Neural crest cell (in vitro differentiated cells): Measurements from ENCODE around the gene DHX58. TPM values are rescaled to one million over a fixed set of nuclear protein-coding genes. Genes with fewer than 3 reads are reported as not detected.
A peak's percentile ranks its signal among the peaks of the same experiment; 100 is the strongest.

ENCODE experiments used
- DNase-seq: peaks from one replicate; pipeline ENCODE4 v3.0.0; 2021; ENCODE audit warnings: low read depth, mixed read lengths, low spot score
- H3K27ac Mint-ChIP-seq: one replicate; pipeline ENCODE4 v1.8.0; 2021; ENCODE audit warnings: mild to moderate bottlenecking, mixed read lengths; ENCODE audit not compliant: unreplicated experiment
- H3K27me3 Mint-ChIP-seq: 2 replicates; pipeline ENCODE4 v1.8.0; 2021; ENCODE audit warnings: low read depth, mild to moderate bottlenecking, mixed read lengths
- H3K36me3 Mint-ChIP-seq: 2 replicates; pipeline ENCODE4 v1.8.0; 2021; ENCODE audit warnings: low read depth, mild to moderate bottlenecking, mixed read lengths
- H3K4me1 Mint-ChIP-seq: 2 replicates; pipeline ENCODE4 v1.8.0; 2021; ENCODE audit warnings: mixed read lengths
- H3K4me3 Mint-ChIP-seq: one replicate; pipeline ENCODE4 v1.8.0; 2021; ENCODE audit warnings: mild to moderate bottlenecking, mixed read lengths
- H3K9me3 Mint-ChIP-seq: 2 replicates; pipeline ENCODE4 v1.8.0; 2021; ENCODE audit warnings: mixed read lengths
- CTCF ChIP-seq: fragments of 200-600 bp; sonication (generic); conservative IDR thresholded peaks from 2 replicates; pipeline ENCODE4 v1.5.0; 2021; ENCODE audit warnings: antibody characterized with exemption, mild to moderate bottlenecking
- total RNA-seq: library from RNA; stranded (reverse); gene quantifications from 2 replicates; pipeline ENCODE4 v1.2.1, GENCODE V29; 2021

DHX58 gene
- total RNA-seq, 1 donor from 2014 or later = not detected

- Mint-ChIP-seq H3K27me3 (peaks cover 32% of the 10 kb centered on the region), H3K4me3 (no peak overlapping the region), H3K4me1 (peaks cover 10% of the 10 kb centered on the region), H3K9me3 (no peaks in the 10 kb centered on the region), H3K27ac (peak overlapping the region; percentile 19), H3K36me3 (no peaks in the 10 kb centered on the region)
- no peak for TF ChIP-seq CTCF
- DNase-seq = no peak
Observed at GRCh38 chr17:42104264-42104663, 8.2 kb downstream of the DHX58 start.

DNA sequence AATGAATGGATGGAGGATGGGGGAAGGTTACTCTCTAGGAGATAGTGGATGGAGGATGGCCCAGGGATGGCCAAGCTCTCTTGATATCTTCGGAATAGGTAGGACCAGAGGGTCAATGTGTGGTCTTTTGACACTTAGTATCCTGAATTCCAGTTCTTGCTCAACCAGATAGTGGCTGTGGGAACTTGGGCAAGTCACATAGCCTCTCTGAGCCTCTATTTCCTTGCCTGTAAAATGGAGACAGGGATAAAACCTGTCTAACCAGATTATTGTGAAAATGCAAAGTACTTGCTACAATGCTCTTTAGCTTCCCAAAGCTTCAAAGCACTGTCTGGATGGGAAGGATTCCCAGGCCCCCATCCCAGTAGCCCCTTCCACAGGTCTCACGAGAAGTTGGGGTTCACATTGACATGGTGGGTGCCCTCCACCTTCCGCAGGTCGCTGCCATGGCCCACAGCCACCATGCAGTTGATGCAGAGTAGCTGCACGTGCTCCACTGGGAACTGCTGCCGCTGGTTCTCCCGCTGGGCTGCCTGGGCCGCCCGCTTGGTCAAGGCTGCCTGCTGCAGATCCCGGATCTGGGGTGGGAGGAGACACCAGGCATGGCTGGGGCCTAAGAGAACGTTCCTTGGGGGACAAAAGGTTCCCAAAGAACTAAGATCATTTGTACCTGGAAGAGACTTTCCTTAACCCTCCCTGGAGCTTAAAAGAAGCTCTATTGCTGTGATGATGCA, 9.1 kb downstream of the DHX58 start:
- peaks cover 40% of the 10 kb centered on the region for H3K27me3 Mint-ChIP-seq
- DNase-seq = no peak
- TF ChIP-seq CTCF = no peak

DNA sequence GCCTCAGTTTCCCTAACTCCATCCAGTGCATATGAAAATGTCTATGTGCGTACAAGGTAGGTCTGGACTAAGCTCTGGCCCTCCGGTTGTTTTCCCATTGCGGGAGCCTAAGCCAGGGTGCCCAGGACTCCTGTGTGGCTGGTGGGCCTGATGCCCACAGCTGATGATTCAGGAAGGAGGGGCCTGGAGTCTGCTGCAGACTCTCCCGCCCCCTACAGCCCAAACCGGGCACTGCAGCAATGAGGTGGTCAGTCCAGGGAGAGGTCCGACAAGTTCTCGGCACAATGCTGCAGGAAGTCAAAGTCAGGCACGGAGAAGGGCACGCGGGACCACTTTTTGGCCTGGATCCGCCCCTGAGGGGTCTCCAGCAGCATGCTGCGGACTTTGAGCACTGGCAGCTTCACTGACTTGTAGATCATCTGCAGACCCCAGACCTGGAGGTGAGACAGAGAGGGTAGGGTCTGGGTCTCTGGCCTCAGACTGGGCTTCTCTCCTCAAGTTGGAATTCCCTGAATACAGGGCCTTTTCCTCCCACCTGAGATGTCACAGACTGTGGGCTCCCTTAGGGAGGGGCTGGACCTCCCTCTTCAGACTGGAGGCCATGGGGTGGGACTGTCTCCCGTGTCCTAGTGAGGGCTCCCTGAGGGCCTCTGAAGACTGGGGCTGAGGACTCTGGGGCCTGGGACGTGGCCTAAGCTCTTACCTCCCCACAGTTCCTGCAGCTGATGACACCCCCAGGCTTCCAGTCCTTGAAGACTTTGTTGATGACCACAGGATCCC, 10.8 kb downstream of the DHX58 start:
- Mint-ChIP-seq H3K27ac (no peak overlapping the region), H3K4me3 (no peak overlapping the region), H3K4me1 (peaks cover 7% of the 10 kb centered on the region), H3K9me3 (no peaks in the 10 kb centered on the region), H3K27me3 (peaks cover 52% of the 10 kb centered on the region), H3K36me3 (no peaks in the 10 kb centered on the region)
- DNase-seq = peak; percentile 90
- peak; percentile 81 for TF ChIP-seq CTCF

More for the DNA sequence above, 9.1 kb downstream of the DHX58 start:
- Mint-ChIP-seq H3K36me3 (no peaks in the 10 kb centered on the region), H3K4me3 (no peak overlapping the region), H3K4me1 (peaks cover 10% of the 10 kb centered on the region), H3K27ac (no peak overlapping the region), H3K9me3 (no peaks in the 10 kb centered on the region)

DNA sequence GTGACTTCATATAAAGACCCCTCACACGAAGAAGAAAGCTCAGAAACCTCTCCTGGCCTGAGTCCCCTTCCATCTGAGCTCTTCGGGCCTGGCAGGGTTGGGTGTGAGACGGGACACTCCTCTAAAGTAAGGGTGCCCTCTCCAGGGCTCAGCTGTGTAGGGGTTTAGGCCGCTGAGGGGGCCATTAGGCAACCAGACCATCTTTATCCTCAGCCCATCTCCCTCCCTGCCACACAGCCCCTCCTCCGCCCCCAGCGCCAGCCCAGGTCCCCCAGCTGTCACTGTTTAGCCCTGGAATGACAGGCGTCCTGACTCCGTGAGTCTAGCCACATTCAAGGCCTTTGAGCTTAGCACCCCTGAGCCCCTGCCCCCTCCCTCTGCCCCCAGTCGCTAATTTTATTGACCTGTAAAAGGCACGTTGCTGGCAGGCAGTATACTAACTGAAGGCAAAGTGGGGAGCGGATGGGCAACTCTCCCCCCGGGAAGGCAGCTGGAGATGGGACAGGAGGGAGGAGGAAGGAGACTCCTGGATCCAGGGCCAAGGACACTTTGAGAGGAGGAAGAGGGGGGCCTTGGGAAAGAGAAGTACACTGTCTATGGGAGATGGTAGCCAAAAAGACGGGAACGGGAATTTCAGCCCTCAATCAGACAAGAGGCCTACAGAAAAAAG, 13.6 kb downstream of the DHX58 start:
- Mint-ChIP-seq H3K4me3 (no peak overlapping the region), H3K4me1 (peaks cover 13% of the 10 kb centered on the region)
- DNase-seq = no peak

More for the DNA sequence above, 13.6 kb downstream of the DHX58 start:
- no peak for TF ChIP-seq CTCF
- Mint-ChIP-seq H3K27ac (no peak overlapping the region), H3K9me3 (no peaks in the 10 kb centered on the region), H3K36me3 (no peaks in the 10 kb centered on the region), H3K27me3 (peaks cover 48% of the 10 kb centered on the region)
